Measurements from ENCODE around the gene FKBP15. TPM values are rescaled to one million over a fixed set of nuclear protein-coding genes. Genes with fewer than 3 reads are reported as not detected.
A peak's percentile ranks its signal among the peaks of the same experiment; 100 is the strongest.

FKBP15 gene
- total RNA-seq, 1 donor from 2014 or later = 84.6 TPM

DNA sequence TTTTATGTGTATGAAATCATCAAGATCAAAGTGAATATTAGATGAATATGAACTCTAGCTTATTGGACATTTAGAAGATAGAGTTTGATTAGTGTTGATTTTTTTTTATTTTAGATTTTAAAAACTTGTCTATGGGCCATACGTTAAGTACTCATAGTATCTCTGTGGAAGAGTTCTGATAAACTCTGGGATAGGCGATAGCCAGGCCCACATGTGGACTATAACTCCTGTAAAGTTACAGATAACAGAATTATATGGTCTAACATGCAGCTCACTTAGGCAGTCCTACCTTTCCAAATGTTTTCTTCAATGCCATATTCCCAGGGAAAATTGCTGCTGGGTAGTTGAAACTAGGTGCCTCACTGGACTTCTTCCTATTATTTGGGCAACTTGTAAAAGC lies 10.6 kb upstream of the FKBP15 start:
- TF ChIP-seq, protein P1, sequence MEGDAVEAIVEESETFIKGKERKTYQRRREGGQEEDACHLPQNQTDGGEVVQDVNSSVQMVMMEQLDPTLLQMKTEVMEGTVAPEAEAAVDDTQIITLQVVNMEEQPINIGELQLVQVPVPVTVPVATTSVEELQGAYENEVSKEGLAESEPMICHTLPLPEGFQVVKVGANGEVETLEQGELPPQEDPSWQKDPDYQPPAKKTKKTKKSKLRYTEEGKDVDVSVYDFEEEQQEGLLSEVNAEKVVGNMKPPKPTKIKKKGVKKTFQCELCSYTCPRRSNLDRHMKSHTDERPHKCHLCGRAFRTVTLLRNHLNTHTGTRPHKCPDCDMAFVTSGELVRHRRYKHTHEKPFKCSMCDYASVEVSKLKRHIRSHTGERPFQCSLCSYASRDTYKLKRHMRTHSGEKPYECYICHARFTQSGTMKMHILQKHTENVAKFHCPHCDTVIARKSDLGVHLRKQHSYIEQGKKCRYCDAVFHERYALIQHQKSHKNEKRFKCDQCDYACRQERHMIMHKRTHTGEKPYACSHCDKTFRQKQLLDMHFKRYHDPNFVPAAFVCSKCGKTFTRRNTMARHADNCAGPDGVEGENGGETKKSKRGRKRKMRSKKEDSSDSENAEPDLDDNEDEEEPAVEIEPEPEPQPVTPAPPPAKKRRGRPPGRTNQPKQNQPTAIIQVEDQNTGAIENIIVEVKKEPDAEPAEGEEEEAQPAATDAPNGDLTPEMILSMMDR (IDR thresholded peaks at IDR 0.05) = no peak
- DNase-seq = no peak
- peaks cover 33% of the 10 kb centered on the region for H3K4me1 ChIP-seq
- H3K27me3 ChIP-seq (ENCODE audit: low read depth) = no peaks in the 10 kb centered on the region
- no peak for ATAC-seq
- intact Hi-C loops (cut with DNase I) = no loop called here
- peak overlapping the region; percentile 81 for H3K27ac ChIP-seq
- no peaks in the 10 kb centered on the region for H3K9me3 ChIP-seq
- no peak overlapping the region for H3K4me3 ChIP-seq
- no peaks in the 10 kb centered on the region for H3K36me3 ChIP-seq

DNA sequence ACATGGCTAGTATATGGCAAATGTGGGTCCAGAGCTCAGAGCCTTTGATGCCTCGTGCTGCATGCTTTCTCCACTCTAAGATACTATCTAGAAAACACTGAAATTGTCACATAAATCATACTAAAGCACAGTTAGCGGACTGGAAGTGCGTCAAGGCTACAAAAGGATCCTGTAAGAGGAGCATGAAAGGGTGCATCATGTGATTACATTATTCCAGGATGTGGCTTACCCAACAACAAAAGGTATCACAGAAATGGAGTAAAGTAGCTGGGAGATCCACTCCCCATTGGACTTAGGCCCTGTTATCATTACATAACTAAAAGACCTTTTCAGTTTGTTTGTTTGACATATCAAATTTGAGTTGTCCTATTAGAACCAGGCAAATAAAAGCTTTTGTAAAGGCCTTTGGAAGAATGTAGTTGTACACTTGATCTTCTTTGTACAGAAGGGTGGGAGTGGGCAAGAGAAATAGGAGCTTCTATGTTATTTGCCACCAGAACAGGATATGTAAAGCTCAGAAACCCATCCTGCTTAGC lies 7.1 kb upstream of the FKBP15 start:
- Histone ChIP-seq H3K27ac (no peak overlapping the region), H3K9me3 (no peaks in the 10 kb centered on the region), H3K27me3 (ENCODE audit: low read depth) (no peaks in the 10 kb centered on the region)

DNA sequence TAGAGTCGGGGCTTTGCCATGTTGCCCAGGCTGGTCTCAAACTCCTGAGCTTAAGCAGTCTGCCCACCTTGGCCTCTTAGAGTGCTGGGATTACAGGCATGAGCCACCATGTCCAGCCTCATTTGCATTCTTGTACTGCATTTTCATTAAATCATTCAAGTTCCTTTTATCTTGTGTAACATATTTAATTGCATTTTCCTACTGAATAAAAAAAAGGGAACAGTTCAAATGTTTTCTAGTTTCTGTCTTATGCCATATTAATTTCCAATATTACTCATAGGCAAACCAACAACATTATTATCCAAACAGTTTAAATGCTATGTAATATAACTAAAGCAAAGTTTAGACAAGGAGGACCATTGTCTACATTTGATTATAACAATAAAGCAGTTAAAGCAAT lies 6.4 kb upstream of the FKBP15 start:
- H3K36me3 ChIP-seq = peaks cover 7% of the 10 kb centered on the region
- TF ChIP-seq, protein P1 (IDR thresholded peaks at IDR 0.05) = no peak
- no peaks in the 10 kb centered on the region for H3K9me3 ChIP-seq
- DNase-seq (no peak), ATAC-seq (no peak)
- intact Hi-C loops (cut with DNase I) = no loop called here
- peaks cover 41% of the 10 kb centered on the region for H3K4me1 ChIP-seq
- no peak overlapping the region for H3K4me3 ChIP-seq
- H3K27me3 ChIP-seq (ENCODE audit: low read depth) = no peaks in the 10 kb centered on the region
- H3K27ac ChIP-seq = no peak overlapping the region

More for the DNA sequence above, 7.1 kb upstream of the FKBP15 start:
- intact Hi-C loops (cut with DNase I) = no loop called here
- DNase-seq = no peak
- Histone ChIP-seq H3K4me3 (no peak overlapping the region), H3K36me3 (peaks cover 7% of the 10 kb centered on the region), H3K4me1 (peaks cover 41% of the 10 kb centered on the region)
- ATAC-seq = no peak
- TF ChIP-seq, protein P1 (IDR thresholded peaks at IDR 0.05) = no peak

DNA sequence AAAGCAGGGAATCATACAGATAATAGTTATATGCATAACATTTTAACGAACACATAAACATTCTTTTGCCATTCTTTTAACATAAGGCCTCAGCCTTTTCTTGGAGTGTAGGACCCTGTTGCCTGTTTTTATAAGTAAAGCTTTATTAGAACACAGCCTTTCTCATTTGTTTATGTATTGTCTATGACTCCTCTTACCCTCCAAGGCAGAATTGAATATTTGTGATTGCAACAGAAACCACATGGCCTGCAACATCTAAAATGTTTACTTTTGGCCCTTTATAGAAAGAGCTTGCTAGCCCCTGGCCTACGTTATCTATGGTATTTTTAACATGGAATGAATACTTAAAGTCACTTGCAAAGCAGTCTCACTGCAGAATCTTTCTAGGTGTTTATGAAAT lies 2.9 kb upstream of the FKBP15 start:
- Histone ChIP-seq H3K36me3 (peaks cover 7% of the 10 kb centered on the region), H3K4me3 (no peak overlapping the region)
- DNase-seq = no peak

DNA sequence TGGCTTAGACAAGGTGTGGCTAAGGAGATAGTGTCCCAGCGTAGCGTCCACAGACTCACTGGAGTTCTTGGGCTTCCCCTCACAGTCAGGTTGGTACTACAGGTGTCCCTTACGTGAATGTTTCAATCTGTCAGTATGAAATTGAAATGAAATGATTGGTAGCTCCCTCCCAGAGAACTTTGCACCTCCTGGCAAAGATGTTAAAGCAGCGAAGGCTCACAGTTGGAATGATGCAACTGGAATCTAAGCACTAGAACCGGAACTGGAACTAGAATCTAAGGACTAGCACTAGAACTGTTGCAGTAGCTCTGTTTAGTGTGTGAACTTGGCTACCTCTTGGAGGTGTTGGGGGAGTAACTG lies 1.4 kb upstream of the FKBP15 start:
- Histone ChIP-seq H3K36me3 (peaks cover 7% of the 10 kb centered on the region), H3K9me3 (no peaks in the 10 kb centered on the region), H3K4me1 (peaks cover 63% of the 10 kb centered on the region), H3K27ac (peak overlapping the region; percentile 85), H3K4me3 (peak overlapping the region; percentile 73), H3K27me3 (ENCODE audit: low read depth) (no peaks in the 10 kb centered on the region)
- TF ChIP-seq, protein P1 (IDR thresholded peaks at IDR 0.05) = no peak
- DNase-seq (no peak), ATAC-seq (peak; percentile 15 to 22)
- intact Hi-C loops (cut with DNase I) = no loop called here

More for the DNA sequence above, 2.9 kb upstream of the FKBP15 start:
- Histone ChIP-seq H3K9me3 (no peaks in the 10 kb centered on the region), H3K27ac (no peak overlapping the region), H3K4me1 (peaks cover 54% of the 10 kb centered on the region), H3K27me3 (ENCODE audit: low read depth) (no peaks in the 10 kb centered on the region)
- ATAC-seq = no peak
- intact Hi-C loops (cut with DNase I) = no loop called here
- TF ChIP-seq, protein P1 (IDR thresholded peaks at IDR 0.05) = no peak

Measured in lower lobe of right lung (tissue), 2 donors.